Neural cell (in vitro differentiated cells): Measurements from ENCODE around the gene WFDC2.

Source experiments
- EP300 ChIP-seq: fragments of 450-650 bp; conservative IDR thresholded peaks from 2 replicates; pipeline ENCODE4 v1.6.1; 2014; ENCODE audit warnings: antibody characterized with exemption, mild to moderate bottlenecking, moderate library complexity; ENCODE audit not compliant: poor library complexity, severe bottlenecking
- EZH2 ChIP-seq: fragments of 200-600, 300-800 bp; shearing (Covaris generic), sonication (generic); IDR thresholded peaks from 2 replicates; pipeline ENCODE4 v1.6.1; 2014; ENCODE audit warnings: antibody characterized with exemption, low read length, borderline replicate concordance, mild to moderate bottlenecking; ENCODE audit not compliant: insufficient read depth, poor library complexity, severe bottlenecking
- MXI1 ChIP-seq: fragments of 450-650 bp; conservative IDR thresholded peaks from 2 replicates; pipeline ENCODE4 v1.6.1; 2014; ENCODE audit warnings: antibody characterized with exemption, mild to moderate bottlenecking; ENCODE audit not compliant: poor library complexity, severe bottlenecking
- POLR2AphosphoS5 ChIP-seq: IDR thresholded peaks from 2 replicates; pipeline ENCODE4 v1.6.1; 2012
- RAD21 ChIP-seq: fragments of 450-650 bp; conservative IDR thresholded peaks from 2 replicates; pipeline ENCODE4 v1.6.1; 2014; ENCODE audit warnings: antibody characterized with exemption, mild to moderate bottlenecking, moderate library complexity
- REST ChIP-seq: IDR thresholded peaks from 2 replicates; pipeline ENCODE4 v1.6.1; 2012; ENCODE audit warnings: borderline replicate concordance
- SMC3 ChIP-seq: fragments of 450-650 bp; conservative IDR thresholded peaks from 2 replicates; pipeline ENCODE4 v1.6.1; 2014; ENCODE audit warnings: antibody characterized with exemption, mild to moderate bottlenecking, moderate library complexity; ENCODE audit not compliant: poor library complexity
- TAF1 ChIP-seq: IDR thresholded peaks from 2 replicates; pipeline ENCODE4 v1.6.1; 2012; ENCODE audit warnings: low read depth
- TF ChIP-seq, protein P1 (sequence below): fragments of 450-650 bp; IDR thresholded peaks from 2 replicates; pipeline ENCODE4 v1.5.1; 2014; ENCODE audit warnings: antibody characterized with exemption, mild to moderate bottlenecking, moderate library complexity; ENCODE audit not compliant: poor library complexity, severe bottlenecking

- TF ChIP-seq, protein P1, sequence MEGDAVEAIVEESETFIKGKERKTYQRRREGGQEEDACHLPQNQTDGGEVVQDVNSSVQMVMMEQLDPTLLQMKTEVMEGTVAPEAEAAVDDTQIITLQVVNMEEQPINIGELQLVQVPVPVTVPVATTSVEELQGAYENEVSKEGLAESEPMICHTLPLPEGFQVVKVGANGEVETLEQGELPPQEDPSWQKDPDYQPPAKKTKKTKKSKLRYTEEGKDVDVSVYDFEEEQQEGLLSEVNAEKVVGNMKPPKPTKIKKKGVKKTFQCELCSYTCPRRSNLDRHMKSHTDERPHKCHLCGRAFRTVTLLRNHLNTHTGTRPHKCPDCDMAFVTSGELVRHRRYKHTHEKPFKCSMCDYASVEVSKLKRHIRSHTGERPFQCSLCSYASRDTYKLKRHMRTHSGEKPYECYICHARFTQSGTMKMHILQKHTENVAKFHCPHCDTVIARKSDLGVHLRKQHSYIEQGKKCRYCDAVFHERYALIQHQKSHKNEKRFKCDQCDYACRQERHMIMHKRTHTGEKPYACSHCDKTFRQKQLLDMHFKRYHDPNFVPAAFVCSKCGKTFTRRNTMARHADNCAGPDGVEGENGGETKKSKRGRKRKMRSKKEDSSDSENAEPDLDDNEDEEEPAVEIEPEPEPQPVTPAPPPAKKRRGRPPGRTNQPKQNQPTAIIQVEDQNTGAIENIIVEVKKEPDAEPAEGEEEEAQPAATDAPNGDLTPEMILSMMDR: no peak
- TF ChIP-seq POLR2AphosphoS5 (no peak), EZH2 (no peak), RAD21 (no peak), SMC3 (no peak), MXI1 (no peak), EP300 (no peak), REST (no peak), TAF1 (no peak)
Observed at GRCh38 chr20:45449528-45449927, 20.0 kb upstream of the WFDC2 start.
